ENCODE measurements around the gene HP1BP3.

GRCh38 chr1:20793236-20793635 is 6.1 kb upstream of the HP1BP3 start:
- TF ChIP-seq CTCF (IDR thresholded peaks at IDR 0.05; ENCODE audit: low read length) (no peak), EZH2 (IDR thresholded peaks at IDR 0.05; ENCODE audit: borderline replicate concordance, low read length) (no peak)

Data from OCI-LY1 (cell line).